ENCODE data around the gene MTUS2. TPM values are rescaled to one million over a fixed set of nuclear protein-coding genes. Genes with fewer than 3 reads are reported as not detected.

MTUS2 gene
- total and polyA plus RNA-seq, 10 of the 15 experiments (the other 5 are each of a cell fraction or from before 2014, with no cell fraction given) = under 0.01 to 0.05 (median 0.02) TPM; not detected in 6

DNA sequence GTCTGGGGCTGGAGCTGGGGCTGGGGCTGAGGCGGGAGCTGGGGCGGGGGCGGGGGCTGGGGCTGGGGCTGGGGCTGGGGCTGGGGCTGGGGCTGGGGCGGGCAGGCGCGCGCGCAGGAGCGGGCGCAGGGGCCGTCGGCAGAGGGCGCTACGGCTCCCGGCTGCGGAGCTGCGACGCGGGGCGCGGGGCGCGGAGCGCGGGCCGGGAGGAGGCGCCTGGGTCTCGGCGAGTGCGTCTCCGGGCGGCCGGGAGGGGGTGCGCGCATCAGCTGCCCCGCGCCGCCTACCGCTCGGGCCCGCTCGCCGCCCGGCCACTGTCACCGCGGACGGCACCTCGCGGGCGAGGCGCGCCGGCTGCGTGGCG lies 422 bp upstream of the MTUS2 start:
- 7% methylated on average over 3 of the region's 55 CpGs for WGBS (ENCODE audit: insufficient coverage, insufficient replicate concordance, low lambda C conversion rate, missing lambda C conversion rate)
- ChIA-PET RAD21 (ENCODE audit: unreplicated experiment) (no interaction called here), POLR2A (no interaction called here), CTCF (no interaction called here), SMC1A (ENCODE audit: uncharacterized antibody, unreplicated experiment) (no interaction called here)
- FAIRE-seq (no peak), DNase-seq (ENCODE audit: low read depth, low spot score) (no peak), ATAC-seq (peak; percentile 65)
- H3K4me3 ChIP-seq = no peak overlapping the region
- H3K27ac ChIP-seq (ENCODE audit: control insufficient read depth, insufficient read depth) = no peak overlapping the region
- no peaks in the 10 kb centered on the region for H3K36me3 ChIP-seq (ENCODE audit: control insufficient read depth in 2 of 2, insufficient read depth in 2 of 2, low read length in 1 of 2)
- no TSS peak for BruUV-seq (replicated peaks)
- in situ Hi-C loops (cut with MboI) (no loop called here), intact Hi-C loops (cut with micrococcal nuclease; ENCODE audit: unreplicated experiment) (no loop called here)
- H4K20me1 ChIP-seq (ENCODE audit: control insufficient read depth, insufficient read depth) = no peaks in the 10 kb centered on the region
- H2AFZ ChIP-seq (ENCODE audit: control insufficient read depth, low read depth, low read length) = no peak overlapping the region
- H3K9ac ChIP-seq (ENCODE audit: control insufficient read depth, insufficient read depth, low read length) = no peak overlapping the region
- peaks cover 3 to 8% of the 10 kb centered on the region in 2 experiments; a peak in 3 of 4 replicates for H3K27me3 ChIP-seq (replicated peaks in 1 of 2; ENCODE audit: control insufficient read depth in 2 of 2, insufficient read depth in 2 of 2, low read length in 1 of 2)
- H3K4me1 ChIP-seq (ENCODE audit: control insufficient read depth, insufficient read depth, low read length) = no peaks in the 10 kb centered on the region
- peak overlapping the region; percentile 12; the same call in 1 of the 2 replicates for H3K4me2 ChIP-seq (ENCODE audit: control insufficient read depth, insufficient read depth)
- H3K79me2 ChIP-seq (ENCODE audit: control insufficient read depth, insufficient read depth, low read length) = no peaks in the 10 kb centered on the region
- H3K9me3 ChIP-seq (replicated peaks; ENCODE audit: control insufficient read depth, insufficient read depth, low read length) = no peaks in the 10 kb centered on the region; the same call in 2 of the 3 replicates
- TF ChIP-seq ZNF207 (IDR thresholded peaks at IDR 0.05; ENCODE audit: borderline replicate concordance) (no peak), IKZF1 (conservative IDR thresholded peaks at IDR 0.05) (0 out of 2 replicates have a peak, but pooled peaks have one; percentile 20), BACH1 (IDR thresholded peaks at IDR 0.05; ENCODE audit: borderline replicate concordance) (no peak), MEF2A (IDR thresholded peaks at IDR 0.05; ENCODE audit: insufficient read depth, low read depth, low read length) (no peak), NFYB (IDR thresholded peaks at IDR 0.05; ENCODE audit: insufficient read depth, low read depth, low read length) (no peak), ZNF384 (IDR thresholded peaks at IDR 0.05; ENCODE audit: borderline replicate concordance, low read depth, low read length) (no peak), SP1 (IDR thresholded peaks at IDR 0.05; ENCODE audit: low read depth, low read length) (no peak), SUPT20H (IDR thresholded peaks at IDR 0.05; ENCODE audit: borderline replicate concordance, control insufficient read depth, low read depth, low read length) (no peak), CBFB (IDR thresholded peaks at IDR 0.05; ENCODE audit: low read depth) (no peak), RFX5 (IDR thresholded peaks at IDR 0.05; ENCODE audit: low read depth, low read length) (no peak), ZNF24 (IDR thresholded peaks at IDR 0.05) (no peak)
- TF ChIP-seq, protein P1, sequence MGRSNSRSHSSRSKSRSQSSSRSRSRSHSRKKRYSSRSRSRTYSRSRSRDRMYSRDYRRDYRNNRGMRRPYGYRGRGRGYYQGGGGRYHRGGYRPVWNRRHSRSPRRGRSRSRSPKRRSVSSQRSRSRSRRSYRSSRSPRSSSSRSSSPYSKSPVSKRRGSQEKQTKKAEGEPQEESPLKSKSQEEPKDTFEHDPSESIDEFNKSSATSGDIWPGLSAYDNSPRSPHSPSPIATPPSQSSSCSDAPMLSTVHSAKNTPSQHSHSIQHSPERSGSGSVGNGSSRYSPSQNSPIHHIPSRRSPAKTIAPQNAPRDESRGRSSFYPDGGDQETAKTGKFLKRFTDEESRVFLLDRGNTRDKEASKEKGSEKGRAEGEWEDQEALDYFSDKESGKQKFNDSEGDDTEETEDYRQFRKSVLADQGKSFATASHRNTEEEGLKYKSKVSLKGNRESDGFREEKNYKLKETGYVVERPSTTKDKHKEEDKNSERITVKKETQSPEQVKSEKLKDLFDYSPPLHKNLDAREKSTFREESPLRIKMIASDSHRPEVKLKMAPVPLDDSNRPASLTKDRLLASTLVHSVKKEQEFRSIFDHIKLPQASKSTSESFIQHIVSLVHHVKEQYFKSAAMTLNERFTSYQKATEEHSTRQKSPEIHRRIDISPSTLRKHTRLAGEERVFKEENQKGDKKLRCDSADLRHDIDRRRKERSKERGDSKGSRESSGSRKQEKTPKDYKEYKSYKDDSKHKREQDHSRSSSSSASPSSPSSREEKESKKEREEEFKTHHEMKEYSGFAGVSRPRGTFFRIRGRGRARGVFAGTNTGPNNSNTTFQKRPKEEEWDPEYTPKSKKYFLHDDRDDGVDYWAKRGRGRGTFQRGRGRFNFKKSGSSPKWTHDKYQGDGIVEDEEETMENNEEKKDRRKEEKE (IDR thresholded peaks at IDR 0.05) = no peak
- TF ChIP-seq, protein P2, sequence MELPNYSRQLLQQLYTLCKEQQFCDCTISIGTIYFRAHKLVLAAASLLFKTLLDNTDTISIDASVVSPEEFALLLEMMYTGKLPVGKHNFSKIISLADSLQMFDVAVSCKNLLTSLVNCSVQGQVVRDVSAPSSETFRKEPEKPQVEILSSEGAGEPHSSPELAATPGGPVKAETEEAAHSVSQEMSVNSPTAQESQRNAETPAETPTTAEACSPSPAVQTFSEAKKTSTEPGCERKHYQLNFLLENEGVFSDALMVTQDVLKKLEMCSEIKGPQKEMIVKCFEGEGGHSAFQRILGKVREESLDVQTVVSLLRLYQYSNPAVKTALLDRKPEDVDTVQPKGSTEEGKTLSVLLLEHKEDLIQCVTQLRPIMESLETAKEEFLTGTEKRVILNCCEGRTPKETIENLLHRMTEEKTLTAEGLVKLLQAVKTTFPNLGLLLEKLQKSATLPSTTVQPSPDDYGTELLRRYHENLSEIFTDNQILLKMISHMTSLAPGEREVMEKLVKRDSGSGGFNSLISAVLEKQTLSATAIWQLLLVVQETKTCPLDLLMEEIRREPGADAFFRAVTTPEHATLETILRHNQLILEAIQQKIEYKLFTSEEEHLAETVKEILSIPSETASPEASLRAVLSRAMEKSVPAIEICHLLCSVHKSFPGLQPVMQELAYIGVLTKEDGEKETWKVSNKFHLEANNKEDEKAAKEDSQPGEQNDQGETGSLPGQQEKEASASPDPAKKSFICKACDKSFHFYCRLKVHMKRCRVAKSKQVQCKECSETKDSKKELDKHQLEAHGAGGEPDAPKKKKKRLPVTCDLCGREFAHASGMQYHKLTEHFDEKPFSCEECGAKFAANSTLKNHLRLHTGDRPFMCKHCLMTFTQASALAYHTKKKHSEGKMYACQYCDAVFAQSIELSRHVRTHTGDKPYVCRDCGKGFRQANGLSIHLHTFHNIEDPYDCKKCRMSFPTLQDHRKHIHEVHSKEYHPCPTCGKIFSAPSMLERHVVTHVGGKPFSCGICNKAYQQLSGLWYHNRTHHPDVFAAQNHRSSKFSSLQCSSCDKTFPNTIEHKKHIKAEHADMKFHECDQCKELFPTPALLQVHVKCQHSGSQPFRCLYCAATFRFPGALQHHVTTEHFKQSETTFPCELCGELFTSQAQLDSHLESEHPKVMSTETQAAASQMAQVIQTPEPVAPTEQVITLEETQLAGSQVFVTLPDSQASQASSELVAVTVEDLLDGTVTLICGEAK (IDR thresholded peaks at IDR 0.05; ENCODE audit: borderline replicate concordance) = no peak
- TF ChIP-seq, protein P3, sequence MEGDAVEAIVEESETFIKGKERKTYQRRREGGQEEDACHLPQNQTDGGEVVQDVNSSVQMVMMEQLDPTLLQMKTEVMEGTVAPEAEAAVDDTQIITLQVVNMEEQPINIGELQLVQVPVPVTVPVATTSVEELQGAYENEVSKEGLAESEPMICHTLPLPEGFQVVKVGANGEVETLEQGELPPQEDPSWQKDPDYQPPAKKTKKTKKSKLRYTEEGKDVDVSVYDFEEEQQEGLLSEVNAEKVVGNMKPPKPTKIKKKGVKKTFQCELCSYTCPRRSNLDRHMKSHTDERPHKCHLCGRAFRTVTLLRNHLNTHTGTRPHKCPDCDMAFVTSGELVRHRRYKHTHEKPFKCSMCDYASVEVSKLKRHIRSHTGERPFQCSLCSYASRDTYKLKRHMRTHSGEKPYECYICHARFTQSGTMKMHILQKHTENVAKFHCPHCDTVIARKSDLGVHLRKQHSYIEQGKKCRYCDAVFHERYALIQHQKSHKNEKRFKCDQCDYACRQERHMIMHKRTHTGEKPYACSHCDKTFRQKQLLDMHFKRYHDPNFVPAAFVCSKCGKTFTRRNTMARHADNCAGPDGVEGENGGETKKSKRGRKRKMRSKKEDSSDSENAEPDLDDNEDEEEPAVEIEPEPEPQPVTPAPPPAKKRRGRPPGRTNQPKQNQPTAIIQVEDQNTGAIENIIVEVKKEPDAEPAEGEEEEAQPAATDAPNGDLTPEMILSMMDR (IDR thresholded peaks at IDR 0.05 in 2 of 3, conservative IDR thresholded peaks at IDR 0.05 in 1 of 3; ENCODE audit: control insufficient read depth in 2 of 3, extremely low read depth in 1 of 3, insufficient read depth in 1 of 3, low read depth in 3 of 3, low read length in 3 of 3) = peak in 1 of 3 experiments; percentile 25; a peak in 2 of 6 replicates
